NCI-H2196 treated with DMSO at 0.1 percent for 48 hours (cell line): ENCODE data around the gene TRIOBP.

Experiments used
- DNase-seq: peaks from one replicate; lab custom pipeline; 2025; ENCODE audit not compliant: unreplicated experiment; lab: John Stamatoyannopoulos, UW

The TRIOBP gene

DNA sequence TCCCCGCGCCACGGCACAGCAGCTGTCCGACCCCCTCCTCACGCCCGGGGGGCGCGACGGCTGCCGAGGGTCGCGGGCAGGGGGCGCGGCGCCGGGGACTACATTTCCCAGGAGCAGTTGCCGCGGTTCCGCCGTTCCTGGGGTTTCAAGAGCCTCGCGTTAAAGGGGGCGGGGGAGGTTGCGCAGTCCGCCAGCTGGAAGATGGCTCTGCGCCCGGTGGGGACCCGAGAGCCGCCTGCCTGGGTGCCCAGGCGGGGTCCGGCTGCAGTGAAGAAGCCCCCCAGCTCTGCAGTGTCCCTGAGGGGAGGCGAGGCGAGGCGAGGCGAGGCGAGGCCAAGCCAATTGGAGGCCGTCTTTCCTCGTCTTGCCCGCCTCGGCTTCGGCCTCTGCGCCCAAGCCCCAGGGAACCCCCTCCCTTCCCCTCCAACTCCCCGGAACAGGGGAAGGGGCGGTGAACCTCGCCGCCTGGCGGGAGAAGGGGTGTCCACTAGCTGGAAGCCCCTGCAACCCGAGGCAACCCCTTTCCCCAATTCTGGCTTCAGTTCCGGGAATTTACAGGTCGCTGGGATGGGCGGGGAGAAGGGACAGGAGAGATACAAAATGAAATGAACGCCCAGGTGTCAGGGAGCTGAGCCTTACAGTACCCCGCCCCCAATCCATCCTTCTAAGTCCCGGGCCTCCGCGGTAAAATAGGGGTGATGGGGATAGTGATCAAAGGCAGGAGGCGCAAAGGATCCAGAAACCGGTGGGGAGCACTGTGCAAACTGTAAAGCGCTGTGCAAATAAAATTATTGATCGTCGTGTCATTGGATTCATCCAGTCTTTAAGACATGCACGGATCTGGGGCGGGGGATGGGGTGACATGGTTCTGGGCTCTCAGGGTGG, 105.7 kb downstream of the TRIOBP start:
- DNase-seq = no peak

DNA sequence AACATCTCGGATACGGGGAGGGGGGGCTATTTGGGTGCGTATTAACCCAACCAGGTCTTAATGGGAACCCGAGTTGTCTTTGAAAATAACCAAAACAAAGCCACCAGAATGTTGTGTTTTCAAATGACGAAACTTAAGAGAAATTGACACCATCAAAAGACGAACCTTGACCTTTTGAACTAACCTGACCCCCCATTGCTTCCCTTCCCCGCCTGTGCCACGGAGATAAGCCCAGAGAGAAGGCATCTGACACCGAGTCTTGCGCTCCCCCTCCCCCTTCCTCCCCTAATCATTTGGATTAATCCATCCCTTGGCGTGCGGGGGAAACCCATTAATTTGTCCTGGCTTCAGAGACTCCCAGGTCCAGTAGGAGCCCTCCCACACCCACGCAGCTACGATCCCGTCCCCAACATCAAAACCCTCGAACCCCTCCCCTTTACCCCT, 106.4 kb downstream of the TRIOBP start:
- no peak for DNase-seq

DNA sequence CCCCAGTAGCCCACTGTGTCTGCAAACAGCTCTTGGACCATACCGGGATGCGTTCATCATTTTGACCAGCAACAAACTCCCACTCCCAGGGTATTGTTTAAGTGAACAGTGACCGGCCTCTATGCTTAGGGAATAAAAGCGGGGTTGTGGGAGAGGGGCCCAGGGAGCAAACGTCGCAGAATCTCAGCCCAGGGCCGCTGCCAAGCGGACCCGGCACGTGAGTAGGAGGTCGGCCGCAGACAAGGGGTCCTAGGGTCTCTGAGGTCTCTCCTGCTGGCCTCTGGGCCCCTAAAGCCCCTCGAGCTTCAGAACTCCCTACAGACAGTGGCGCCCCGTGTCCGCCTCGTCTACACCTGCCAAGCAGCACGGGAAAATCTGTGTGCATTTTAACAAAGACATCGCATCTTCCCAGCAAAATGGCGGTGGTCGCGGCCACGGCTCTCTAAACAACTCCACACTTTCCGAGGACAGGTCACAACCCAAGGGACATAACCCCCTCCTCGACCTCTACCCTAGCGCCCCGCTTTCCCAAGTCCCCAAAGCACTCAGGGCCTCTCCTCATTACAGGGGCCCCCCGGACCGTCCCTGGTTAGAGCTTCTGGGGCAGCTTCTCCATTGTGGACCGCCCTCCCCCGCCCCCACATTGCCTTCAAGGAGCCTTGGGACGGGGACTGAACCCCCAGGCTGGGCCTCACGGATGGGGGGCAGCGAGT, 106.9 kb downstream of the TRIOBP start:
- no peak for DNase-seq

- no peak for DNase-seq
These were observed 107.6 kb downstream of the TRIOBP start for GRCh38 chr22:37804352-37804880.

DNA sequence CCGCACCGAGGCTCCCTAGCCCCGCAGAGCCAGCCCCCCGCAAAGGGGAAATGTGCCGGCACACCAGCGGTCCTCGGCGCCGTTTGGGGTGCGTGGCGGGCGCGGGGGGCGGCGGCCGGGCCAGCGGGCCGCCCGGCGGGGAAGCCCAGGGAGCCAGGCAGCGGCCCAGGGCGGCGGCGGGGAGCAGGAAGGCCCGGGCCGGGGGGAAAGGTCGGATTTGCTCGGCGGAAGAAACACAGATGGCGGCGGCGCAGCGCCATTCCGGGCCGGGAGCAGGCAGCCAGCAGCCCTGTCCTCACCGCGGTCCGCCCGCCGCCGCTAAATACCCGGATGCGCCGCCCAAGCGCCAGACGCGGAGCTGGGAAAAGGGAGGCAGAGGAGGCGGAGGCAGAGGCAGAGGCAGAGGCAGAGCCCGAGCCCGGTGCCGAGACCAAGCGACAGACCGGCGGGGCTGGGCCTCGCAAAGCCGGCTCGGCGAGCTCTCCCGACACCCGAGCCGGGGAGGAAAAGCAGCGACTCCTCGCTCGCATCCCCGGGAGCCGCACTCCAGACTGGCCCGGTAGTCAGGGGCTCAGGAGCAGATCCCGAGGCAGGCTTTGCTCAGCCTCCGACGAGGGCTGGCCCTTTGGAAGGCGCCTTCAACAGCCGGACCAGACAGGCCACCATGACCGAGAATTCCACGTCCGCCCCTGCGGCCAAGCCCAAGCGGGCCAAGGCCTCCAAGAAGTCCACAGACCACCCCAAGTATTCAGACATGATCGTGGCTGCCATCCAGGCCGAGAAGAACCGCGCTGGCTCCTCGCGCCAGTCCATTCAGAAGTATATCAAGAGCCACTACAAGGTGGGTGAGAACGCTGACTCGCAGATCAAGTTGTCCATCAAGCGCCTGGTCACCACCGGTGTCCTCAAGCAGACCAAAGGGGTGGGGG, 108.3 kb downstream of the TRIOBP start:
- DNase-seq = no peak

GRCh38 chr22:37805810-37806277, 109.0 kb downstream of the TRIOBP start:
- no peak for DNase-seq

DNA sequence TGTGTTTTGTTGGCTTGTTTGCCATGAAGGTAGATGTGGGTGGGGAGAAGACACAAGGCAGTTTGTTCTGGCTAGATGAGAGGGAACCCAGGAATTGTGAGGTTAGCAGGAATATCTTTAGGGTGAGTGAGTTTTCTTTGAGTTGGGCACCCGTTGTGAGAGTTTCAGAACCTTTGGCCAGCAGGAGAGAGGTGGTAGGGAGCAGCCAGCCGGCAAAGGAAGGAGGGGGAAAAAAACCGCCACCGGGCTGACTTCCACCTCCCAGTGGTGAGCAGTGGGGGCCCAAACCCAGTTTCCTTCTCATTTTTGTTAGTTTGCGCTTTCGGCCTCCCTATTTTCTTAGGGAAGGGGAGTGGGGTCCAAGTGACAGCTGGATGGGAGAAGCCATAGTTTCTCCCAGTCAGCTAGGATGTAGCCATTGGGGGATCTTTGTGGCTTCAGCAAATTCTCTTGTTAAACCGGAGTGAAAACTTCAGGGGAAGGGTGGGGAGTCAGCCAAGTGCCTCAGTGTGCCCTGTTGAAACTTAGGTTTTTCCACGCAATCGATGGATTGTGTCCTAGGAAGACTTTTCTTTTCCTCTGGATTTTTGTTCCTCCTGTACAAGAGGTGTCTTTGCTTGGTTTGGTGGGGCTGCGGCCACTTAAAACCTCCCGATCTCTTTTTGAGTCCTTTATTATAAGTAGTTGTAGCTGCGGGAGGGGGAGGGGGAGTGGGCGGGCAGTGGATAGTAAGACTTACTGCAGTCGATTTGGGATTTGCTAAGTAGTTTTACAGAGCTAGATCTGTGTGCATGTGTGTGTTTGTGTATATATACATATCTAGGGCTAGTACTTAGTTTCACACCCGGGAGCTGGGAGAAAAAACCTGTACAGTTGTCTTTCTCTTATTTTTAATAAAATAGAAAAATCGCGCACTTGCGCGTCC, 109.8 kb downstream of the TRIOBP start:
- DNase-seq = no peak

- peak; percentile 70 for DNase-seq
These were observed 110.8 kb downstream of the TRIOBP start, which contains the start of gene GCAT for GRCh38 chr22:37807410-37808293. TSS of gene GCAT (plus strand) at chr22:37807934. CDS start at chr22:37807968, 34 bp downstream.

DNA sequence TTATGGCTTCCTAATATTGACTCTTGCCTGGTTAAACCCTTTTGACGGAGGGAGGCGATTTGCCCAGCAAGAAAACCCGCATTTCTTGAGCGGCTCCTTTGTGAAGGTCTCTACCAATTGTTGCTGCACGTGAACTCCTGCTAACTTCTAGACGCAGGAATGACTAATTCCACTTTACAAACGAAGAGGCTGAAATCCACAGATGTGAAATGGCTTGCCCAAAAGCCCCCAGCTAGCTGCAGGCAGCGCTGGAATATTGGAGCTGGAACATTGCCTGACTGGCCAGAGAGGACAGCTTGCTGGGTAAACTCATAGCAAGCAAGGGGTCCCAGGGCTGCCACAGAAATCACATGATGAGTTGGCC, 111.4 kb downstream of the TRIOBP start:
- no peak for DNase-seq

- no peak for DNase-seq
These were observed 113.0 kb downstream of the TRIOBP start for GRCh38 chr22:37809672-37810333.

- no peak for DNase-seq
These were observed 115.0 kb downstream of the TRIOBP start for GRCh38 chr22:37811867-37812266.

DNA sequence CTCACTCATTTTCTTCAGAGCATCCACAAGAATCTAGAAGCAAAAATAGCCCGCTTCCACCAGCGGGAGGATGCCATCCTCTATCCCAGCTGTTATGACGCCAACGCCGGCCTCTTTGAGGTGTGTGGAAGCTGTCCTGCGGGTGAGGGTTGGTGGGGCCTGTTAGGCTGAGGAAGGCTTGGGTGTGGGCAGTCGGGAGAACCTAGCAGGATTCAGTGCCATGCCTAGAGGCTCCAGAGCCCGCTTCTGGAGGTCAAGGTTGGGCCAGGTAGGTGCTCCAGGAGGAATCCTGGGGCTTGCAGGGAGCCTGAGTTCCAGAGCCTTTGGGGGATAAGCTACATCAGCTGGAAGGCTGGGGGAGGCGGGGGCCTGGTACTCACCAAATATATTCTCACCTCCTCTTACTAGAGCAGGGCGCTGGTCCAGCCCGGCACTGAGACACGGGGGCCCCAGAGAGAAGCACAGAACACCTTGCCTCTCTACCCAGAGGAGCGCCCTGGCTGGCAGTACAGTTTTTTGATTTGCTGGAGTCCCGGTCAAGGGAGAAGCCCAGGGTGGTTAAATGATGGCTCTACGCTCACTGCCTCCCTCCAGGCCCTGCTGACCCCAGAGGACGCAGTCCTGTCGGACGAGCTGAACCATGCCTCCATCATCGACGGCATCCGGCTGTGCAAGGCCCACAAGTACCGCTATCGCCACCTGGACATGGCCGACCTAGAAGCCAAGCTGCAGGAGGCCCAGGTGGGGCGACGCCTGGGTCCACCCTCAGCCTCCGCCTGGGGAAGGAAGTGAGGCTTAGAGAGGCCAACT, 116.2 kb downstream of the TRIOBP start:
- DNase-seq = no peak

DNA sequence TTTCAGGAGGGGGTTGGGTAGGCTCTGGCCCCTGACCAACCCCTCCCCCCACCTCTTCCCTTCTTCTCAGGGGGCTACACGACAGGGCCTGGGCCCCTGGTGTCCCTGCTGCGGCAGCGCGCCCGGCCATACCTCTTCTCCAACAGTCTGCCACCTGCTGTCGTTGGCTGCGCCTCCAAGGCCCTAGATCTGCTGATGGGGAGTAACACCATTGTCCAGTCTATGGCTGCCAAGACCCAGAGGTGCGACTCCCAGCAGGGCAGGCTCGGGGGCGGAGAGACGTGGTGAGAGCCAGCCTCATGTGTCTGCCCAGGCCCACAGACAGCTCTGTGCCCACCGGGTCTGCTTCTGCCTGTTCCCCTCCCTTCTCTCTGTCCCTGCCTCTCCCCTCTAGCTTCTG, 118.7 kb downstream of the TRIOBP start:
- no peak for DNase-seq

DNA sequence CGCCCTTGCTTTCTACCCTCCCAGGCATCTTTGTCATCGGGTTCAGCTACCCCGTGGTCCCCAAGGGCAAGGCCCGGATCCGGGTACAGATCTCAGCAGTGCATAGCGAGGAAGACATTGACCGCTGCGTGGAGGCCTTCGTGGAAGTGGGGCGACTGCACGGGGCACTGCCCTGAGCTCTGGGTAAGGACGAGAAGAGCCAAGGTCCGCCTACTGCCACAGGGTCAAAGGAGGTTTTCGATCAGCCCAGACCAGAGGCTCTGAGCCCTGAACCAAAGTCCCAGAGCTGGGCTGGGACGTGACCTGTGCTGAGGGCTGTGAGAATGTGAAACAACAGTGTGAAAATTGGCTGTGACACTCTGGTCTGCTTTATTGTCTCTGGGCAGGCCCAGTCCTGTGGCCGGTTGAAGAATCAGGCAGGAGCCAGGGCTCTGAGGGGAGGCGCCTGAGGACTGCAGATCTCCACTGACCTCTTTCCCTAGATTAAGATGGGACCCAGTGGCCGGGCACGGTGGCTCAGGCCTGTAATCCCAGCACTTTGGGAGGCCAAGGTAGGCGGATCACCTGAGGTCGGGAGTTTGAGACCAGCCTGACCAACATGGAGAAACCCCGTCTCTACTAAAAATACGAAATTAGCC, 119.8 kb downstream of the TRIOBP start:
- DNase-seq = no peak

- peak; percentile 32 for DNase-seq
These were observed 121.0 kb downstream of the TRIOBP start for GRCh38 chr22:37817705-37818408.

DNA sequence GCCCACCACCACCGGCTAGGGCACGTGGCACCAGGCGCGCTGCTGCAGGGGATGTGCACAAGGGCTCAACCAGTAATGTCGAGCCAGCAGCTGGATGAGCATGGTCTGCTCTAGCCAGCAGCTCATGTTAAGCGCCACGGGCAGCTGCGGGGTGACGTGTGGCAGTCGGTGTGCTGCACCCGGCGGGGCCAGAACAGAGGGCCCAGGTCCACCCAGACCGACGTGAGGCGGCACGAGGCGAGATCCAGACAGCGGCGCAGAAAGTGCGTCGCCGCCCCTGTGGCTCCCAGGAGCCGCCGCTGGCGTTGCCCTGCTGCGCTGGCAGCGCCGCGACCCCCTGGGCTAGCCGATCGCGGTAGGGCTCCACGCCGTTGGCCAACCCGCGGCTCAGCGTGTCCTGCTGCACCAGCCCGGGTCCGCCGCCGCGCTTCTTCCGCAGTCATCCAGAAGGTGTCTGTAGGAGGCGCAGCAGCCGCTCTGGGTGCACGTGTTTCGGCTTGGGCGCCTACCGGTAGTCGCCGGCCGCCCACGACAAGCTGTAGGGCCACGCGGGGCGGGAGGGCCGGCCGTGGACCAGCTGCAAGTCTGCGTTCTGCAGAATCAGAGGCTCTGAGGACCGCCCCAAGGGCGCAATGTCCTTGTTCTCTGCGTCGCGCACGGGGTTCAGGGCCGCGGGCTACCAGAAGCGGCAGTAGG, 121.7 kb downstream of the TRIOBP start:
- DNase-seq = no peak
